Suprapubic skin (tissue), 4 donors: ENCODE measurements around the gene RUBCNL. TPM values are rescaled to one million over a fixed set of nuclear protein-coding genes. Genes with fewer than 3 reads are reported as not detected.

Experiments
- DNase-seq, 2 donors: peaks; one replicate each; pipeline ENCODE4 v3.0.0-alpha.2; 2019; ENCODE audit warnings: low spot score in 2 of 2
- H3K27ac ChIP-seq: fragments of 200-600 bp; sonication (generic); one replicate; pipeline ENCODE4 v1.5.1; 2019
- H3K27me3 ChIP-seq: fragments of 200-600 bp; sonication (generic); one replicate; pipeline ENCODE4 v1.5.1; 2019
- H3K36me3 ChIP-seq: fragments of 200-600 bp; sonication (generic); one replicate; pipeline ENCODE4 v1.5.1; 2019
- H3K4me1 ChIP-seq: fragments of 200-600 bp; sonication (generic); one replicate; pipeline ENCODE4 v1.5.1; 2019
- H3K4me3 ChIP-seq: fragments of 200-600 bp; sonication (generic); one replicate; pipeline ENCODE4 v1.5.1; 2019; ENCODE audit warnings: mild to moderate bottlenecking
- H3K9me3 ChIP-seq: fragments of 200-600 bp; sonication (generic); one replicate; pipeline ENCODE4 v1.5.1; 2019
- EP300 ChIP-seq: sonication (generic); formaldehyde crosslinking; IDR thresholded peaks from one replicate; pipeline ENCODE4 v1.6.1; 2017; ENCODE audit warnings: antibody characterized with exemption
- POLR2A ChIP-seq, 2 donors: fragments of 450-650 bp; IDR thresholded peaks; one replicate each; pipeline ENCODE4 v1.6.1; 2017; ENCODE audit warnings: antibody characterized with exemption in 2 of 2, mild to moderate bottlenecking in 2 of 2, moderate library complexity in 2 of 2
- POLR2AphosphoS5 ChIP-seq, 3 donors: sonication (generic); formaldehyde crosslinking; IDR thresholded peaks; one replicate each; pipeline ENCODE4 v1.6.1; 2017; ENCODE audit warnings: antibody characterized with exemption in 3 of 3
- WGBS: methylation state at CpG from one replicate; pipeline ENCODE4 v1.1.5; 2018; 5-methylcytosine and 5-hydroxymethylcytosine counted together
- total RNA-seq, 4 donors: library from RNA; depleted of rRNA; stranded (reverse); fragments of >200 nt; gene quantifications; one replicate each; pipeline ENCODE4 v1.1.0, GENCODE V29; 2016
- TF ChIP-seq, protein P1 (sequence below), 2 donors: fragments of 200-600 bp in 1 of 2; fragments of 450-650 bp in 1 of 2; sonication (generic) in 1 of 2; IDR thresholded peaks; one replicate each; pipeline ENCODE4 v1.5.1; 2016 to 2019; ENCODE audit warnings: antibody characterized with exemption in 2 of 2, mild to moderate bottlenecking in 1 of 2, moderate library complexity in 1 of 2

RUBCNL gene
- total RNA-seq, 4 donors from 2014 or later, result 0.57 to 3.9 (median 2.5) TPM

DNA sequence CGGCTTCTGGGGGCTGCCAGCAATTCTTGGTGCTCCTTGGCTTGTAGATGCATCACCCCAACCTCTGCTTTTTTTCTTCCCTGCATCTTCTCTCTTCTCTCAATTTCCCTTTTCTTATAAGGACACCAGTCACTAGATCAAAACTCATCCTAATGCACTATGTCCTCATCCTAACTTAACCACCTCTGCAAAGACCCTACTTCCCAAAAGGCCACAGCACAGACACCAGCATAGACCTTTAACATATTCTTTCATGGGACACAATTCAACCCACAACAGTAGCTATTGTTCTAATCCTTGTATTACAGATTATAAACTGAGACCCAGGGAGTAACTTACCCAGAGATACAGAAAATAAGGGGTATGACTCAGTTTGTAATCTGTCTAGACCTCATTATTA, 47.0 kb downstream of the RUBCNL start:
- Histone ChIP-seq H3K36me3 (no peaks in the 10 kb centered on the region), H3K9me3 (peaks cover 6% of the 10 kb centered on the region), H3K4me3 (no peak overlapping the region), H3K27ac (no peak overlapping the region), H3K27me3 (no peaks in the 10 kb centered on the region), H3K4me1 (no peaks in the 10 kb centered on the region)
- TF ChIP-seq EP300, result no peak
- no peak for TF ChIP-seq POLR2AphosphoS5 (IDR thresholded peaks at IDR 0.05)
- TF ChIP-seq, protein P1, sequence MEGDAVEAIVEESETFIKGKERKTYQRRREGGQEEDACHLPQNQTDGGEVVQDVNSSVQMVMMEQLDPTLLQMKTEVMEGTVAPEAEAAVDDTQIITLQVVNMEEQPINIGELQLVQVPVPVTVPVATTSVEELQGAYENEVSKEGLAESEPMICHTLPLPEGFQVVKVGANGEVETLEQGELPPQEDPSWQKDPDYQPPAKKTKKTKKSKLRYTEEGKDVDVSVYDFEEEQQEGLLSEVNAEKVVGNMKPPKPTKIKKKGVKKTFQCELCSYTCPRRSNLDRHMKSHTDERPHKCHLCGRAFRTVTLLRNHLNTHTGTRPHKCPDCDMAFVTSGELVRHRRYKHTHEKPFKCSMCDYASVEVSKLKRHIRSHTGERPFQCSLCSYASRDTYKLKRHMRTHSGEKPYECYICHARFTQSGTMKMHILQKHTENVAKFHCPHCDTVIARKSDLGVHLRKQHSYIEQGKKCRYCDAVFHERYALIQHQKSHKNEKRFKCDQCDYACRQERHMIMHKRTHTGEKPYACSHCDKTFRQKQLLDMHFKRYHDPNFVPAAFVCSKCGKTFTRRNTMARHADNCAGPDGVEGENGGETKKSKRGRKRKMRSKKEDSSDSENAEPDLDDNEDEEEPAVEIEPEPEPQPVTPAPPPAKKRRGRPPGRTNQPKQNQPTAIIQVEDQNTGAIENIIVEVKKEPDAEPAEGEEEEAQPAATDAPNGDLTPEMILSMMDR (IDR thresholded peaks at IDR 0.05), result no peak
- no peak for TF ChIP-seq POLR2A (IDR thresholded peaks at IDR 0.05)
- no peak for DNase-seq
- 97% methylated on average over 1 of the region's 1 CpG for WGBS

- Histone ChIP-seq H3K27ac (no peak overlapping the region), H3K4me1 (no peaks in the 10 kb centered on the region), H3K9me3 (peaks cover 6% of the 10 kb centered on the region), H3K27me3 (no peaks in the 10 kb centered on the region), H3K4me3 (no peak overlapping the region), H3K36me3 (no peaks in the 10 kb centered on the region)
- TF ChIP-seq EP300 (no peak), POLR2AphosphoS5 (IDR thresholded peaks at IDR 0.05) (no peak), POLR2A (IDR thresholded peaks at IDR 0.05) (no peak)
- TF ChIP-seq, protein P1 (IDR thresholded peaks at IDR 0.05), result no peak
- 55% methylated on average over 9 of the region's 10 CpGs for WGBS
- no peak for DNase-seq
Measured at GRCh38 chr13:46339035-46339666, 47.9 kb downstream of the RUBCNL start.

- WGBS, result 42% methylated on average over 3 of the region's 3 CpGs
- Histone ChIP-seq H3K4me1 (no peaks in the 10 kb centered on the region), H3K4me3 (no peak overlapping the region), H3K27me3 (no peaks in the 10 kb centered on the region), H3K9me3 (peaks cover 6% of the 10 kb centered on the region), H3K27ac (no peak overlapping the region), H3K36me3 (no peaks in the 10 kb centered on the region)
- no peak for DNase-seq
- TF ChIP-seq EP300 (no peak), POLR2AphosphoS5 (IDR thresholded peaks at IDR 0.05) (no peak), POLR2A (IDR thresholded peaks at IDR 0.05) (no peak)
- TF ChIP-seq, protein P1 (IDR thresholded peaks at IDR 0.05), result no peak
Measured at GRCh38 chr13:46337700-46338099, 49.4 kb downstream of the RUBCNL start.

GRCh38 chr13:46334035-46334822, 52.8 kb downstream of the RUBCNL start:
- no peak overlapping the region for H3K27ac ChIP-seq
- H3K4me3 ChIP-seq, result no peak overlapping the region
- peaks cover 6% of the 10 kb centered on the region for H3K9me3 ChIP-seq
- no peak for DNase-seq
- H3K36me3 ChIP-seq, result no peaks in the 10 kb centered on the region
- WGBS, result 84% methylated on average over 10 of the region's 10 CpGs
- H3K4me1 ChIP-seq, result no peaks in the 10 kb centered on the region
- no peaks in the 10 kb centered on the region for H3K27me3 ChIP-seq
- TF ChIP-seq POLR2A (IDR thresholded peaks at IDR 0.05), result no peak

GRCh38 chr13:46332772-46333171, 54.3 kb downstream of the RUBCNL start:
- TF ChIP-seq EP300 (no peak), POLR2A (IDR thresholded peaks at IDR 0.05) (no peak), POLR2AphosphoS5 (IDR thresholded peaks at IDR 0.05) (no peak)
- TF ChIP-seq, protein P1 (IDR thresholded peaks at IDR 0.05), result no peak
- Histone ChIP-seq H3K4me3 (no peak overlapping the region), H3K9me3 (peaks cover 6% of the 10 kb centered on the region), H3K27ac (no peak overlapping the region), H3K36me3 (no peaks in the 10 kb centered on the region), H3K27me3 (no peaks in the 10 kb centered on the region), H3K4me1 (no peaks in the 10 kb centered on the region)
- 56% methylated on average over 5 of the region's 5 CpGs for WGBS
- no peak for DNase-seq
